Lower leg skin (tissue), 3 donors: Measurements from ENCODE around the gene POLD4.

Experiments
- CTCF ChIP-seq, 3 donors: fragments of 450-650 bp; IDR thresholded peaks; one replicate each; pipeline ENCODE4 v1.5.1; 2016; ENCODE audit warnings: antibody characterized with exemption in 3 of 3, mild to moderate bottlenecking in 3 of 3, moderate library complexity in 2 of 3
- POLR2A ChIP-seq, 2 donors: fragments of 450-650 bp; IDR thresholded peaks; one replicate each; pipeline ENCODE4 v1.6.1; 2016 to 2017; ENCODE audit warnings: antibody characterized with exemption in 2 of 2, mild to moderate bottlenecking in 1 of 2, moderate library complexity in 1 of 2

- TF ChIP-seq POLR2A (IDR thresholded peaks at IDR 0.05) (no peak), CTCF (IDR thresholded peaks at IDR 0.05) (no peak)
These were observed 19.8 kb upstream of the POLD4 start, which contains the start of gene CLCF1 for GRCh38 chr11:67372993-67373647.
